ENCODE data around the gene RNF11. TPM values are rescaled to one million over a fixed set of nuclear protein-coding genes. Genes with fewer than 3 reads are reported as not detected.

Gene RNF11
- polyA plus RNA-seq, 3 donors: 25.3 to 30.4 (median 28.4) TPM

DNA sequence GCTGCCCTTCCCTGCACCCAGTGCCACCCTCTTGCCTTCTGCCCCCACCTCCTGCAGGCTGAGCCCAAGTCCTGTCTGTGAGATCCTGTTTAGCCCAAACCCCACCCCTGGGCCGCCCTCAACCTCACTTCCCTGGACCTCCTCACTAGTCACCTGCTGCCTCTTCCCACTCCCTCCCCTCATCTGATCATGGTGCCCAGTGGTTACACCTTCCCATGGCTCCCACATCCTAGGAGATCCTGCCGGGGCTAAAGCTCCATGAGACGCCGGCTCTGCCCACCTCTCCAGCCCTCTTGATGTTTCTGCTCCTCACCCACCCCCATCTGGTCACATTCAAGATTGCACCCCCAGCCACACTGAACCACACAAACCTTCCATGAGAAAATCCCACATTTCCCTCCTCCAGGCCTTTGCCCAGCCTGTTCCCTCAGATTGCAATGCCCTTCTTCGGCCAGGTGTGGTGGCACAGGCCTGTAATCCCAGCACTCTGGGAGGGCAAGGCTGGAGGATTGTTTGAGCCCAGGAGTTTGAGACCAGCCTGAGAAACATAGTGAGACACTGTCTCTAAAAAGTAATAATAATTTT is 77.3 kb downstream of the RNF11 start:
- TF ChIP-seq, protein P1, sequence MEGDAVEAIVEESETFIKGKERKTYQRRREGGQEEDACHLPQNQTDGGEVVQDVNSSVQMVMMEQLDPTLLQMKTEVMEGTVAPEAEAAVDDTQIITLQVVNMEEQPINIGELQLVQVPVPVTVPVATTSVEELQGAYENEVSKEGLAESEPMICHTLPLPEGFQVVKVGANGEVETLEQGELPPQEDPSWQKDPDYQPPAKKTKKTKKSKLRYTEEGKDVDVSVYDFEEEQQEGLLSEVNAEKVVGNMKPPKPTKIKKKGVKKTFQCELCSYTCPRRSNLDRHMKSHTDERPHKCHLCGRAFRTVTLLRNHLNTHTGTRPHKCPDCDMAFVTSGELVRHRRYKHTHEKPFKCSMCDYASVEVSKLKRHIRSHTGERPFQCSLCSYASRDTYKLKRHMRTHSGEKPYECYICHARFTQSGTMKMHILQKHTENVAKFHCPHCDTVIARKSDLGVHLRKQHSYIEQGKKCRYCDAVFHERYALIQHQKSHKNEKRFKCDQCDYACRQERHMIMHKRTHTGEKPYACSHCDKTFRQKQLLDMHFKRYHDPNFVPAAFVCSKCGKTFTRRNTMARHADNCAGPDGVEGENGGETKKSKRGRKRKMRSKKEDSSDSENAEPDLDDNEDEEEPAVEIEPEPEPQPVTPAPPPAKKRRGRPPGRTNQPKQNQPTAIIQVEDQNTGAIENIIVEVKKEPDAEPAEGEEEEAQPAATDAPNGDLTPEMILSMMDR (IDR thresholded peaks at IDR 0.05): no peak
- H2AFZ ChIP-seq (ENCODE audit: insufficient read depth, low read depth, low read length, poor library complexity, severe bottlenecking): peak overlapping the region; percentile 79
- WGBS (ENCODE audit: insufficient coverage): 89% methylated on average over 4 of the region's 5 CpGs
- no peak overlapping the region for H3K27ac Mint-ChIP-seq
- peaks cover 23% of the 10 kb centered on the region for H3K4me1 Mint-ChIP-seq
- peaks cover 10 to 18% of the 10 kb centered on the region in 2 donors for H3K4me1 ChIP-seq (ENCODE audit: control insufficient read depth in 1 of 2, insufficient read depth in 2 of 2, low read length in 2 of 2)
- H3K36me3 Mint-ChIP-seq: no peaks in the 10 kb centered on the region
- H3K27ac ChIP-seq (ENCODE audit: low read depth in 1 of 2, low read length in 2 of 2): no peak overlapping the region
- H3K9ac ChIP-seq (ENCODE audit: insufficient read depth, low read length, poor library complexity, severe bottlenecking): no peak overlapping the region
- peaks cover 0 to 5% (median 2%) of the 10 kb centered on the region in 3 donors for H3K27me3 Mint-ChIP-seq (ENCODE audit: low read depth in 3 of 3)
- no peaks in the 10 kb centered on the region for H3K36me3 ChIP-seq (replicated peaks in 1 of 2; ENCODE audit: control insufficient read depth in 1 of 2, insufficient read depth in 2 of 2, low read length in 2 of 2)
- H3K9me3 ChIP-seq (replicated peaks in 1 of 2; ENCODE audit: control insufficient read depth in 1 of 2, insufficient read depth in 1 of 2, low read length in 2 of 2): no peaks in the 10 kb centered on the region
- no peak overlapping the region for H3K4me3 ChIP-seq (replicated peaks in 1 of 3; ENCODE audit: low read depth in 2 of 3, low read length in 3 of 3)
- H3K9me3 Mint-ChIP-seq: peaks cover 0 to 2% (median 0%) of the 10 kb centered on the region in 7 donors
- no peaks in the 10 kb centered on the region for H3K27me3 ChIP-seq (ENCODE audit: control insufficient read depth in 2 of 2, insufficient read depth in 2 of 2, low read length in 2 of 2)
- no peak overlapping the region for H3K4me2 ChIP-seq (replicated peaks; ENCODE audit: extremely low read depth, low read length, poor library complexity, severe bottlenecking)
- H3K4me3 Mint-ChIP-seq: no peak overlapping the region
- DNase-seq: no peak
- intact Hi-C loops (cut with micrococcal nuclease): no loop called here
- H3K79me2 ChIP-seq (ENCODE audit: insufficient read depth, low read length): no peaks in the 10 kb centered on the region
- H4K20me1 ChIP-seq (ENCODE audit: insufficient read depth, low read length): no peaks in the 10 kb centered on the region

DNA sequence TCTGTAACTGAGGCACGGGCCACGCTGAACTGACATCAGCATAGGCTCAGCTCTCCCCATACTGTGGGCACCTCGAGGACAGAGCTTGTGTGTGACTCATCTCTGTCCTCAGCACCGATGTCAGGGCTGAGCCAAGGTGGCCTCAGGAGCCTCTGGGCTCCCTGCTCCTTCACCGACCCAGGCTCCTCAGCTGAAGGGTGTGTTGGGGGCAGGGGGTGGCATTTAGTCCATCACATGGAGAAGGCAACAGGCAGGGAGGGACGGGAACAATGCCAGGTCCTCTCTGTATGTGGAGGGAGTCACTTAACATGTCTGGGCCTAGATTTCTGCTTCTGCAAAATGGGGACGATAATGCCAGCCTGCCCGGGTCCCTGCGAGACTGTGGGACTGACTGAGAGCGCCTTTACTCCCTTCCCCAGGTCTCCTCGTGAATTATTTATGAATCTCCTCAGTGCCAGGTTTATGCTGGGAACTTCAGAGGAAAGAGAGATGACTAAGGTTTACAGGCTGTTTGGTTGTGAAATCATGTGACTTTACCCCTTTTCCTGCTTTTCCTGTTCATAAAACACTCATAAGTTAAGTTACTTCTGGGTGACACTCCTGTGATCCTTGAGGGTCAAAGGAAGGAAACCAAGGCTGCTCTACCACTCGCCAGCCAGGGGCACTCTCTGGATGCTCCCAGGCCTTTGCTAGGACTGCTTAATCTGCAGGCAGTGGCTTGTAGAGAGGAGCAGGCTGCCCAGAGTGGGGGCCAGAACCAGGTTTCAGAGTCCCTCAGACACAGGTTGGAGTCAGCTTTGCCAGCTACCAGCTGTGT is 78.1 kb downstream of the RNF11 start:
- H3K4me2 ChIP-seq (replicated peaks; ENCODE audit: extremely low read depth, low read length, poor library complexity, severe bottlenecking): no peak overlapping the region
- H3K27me3 Mint-ChIP-seq (ENCODE audit: low read depth in 3 of 3): peaks cover 0 to 5% (median 2%) of the 10 kb centered on the region in 3 donors

More for the DNA sequence above, 78.1 kb downstream of the RNF11 start:
- no peaks in the 10 kb centered on the region for H3K27me3 ChIP-seq (ENCODE audit: control insufficient read depth in 2 of 2, insufficient read depth in 2 of 2, low read length in 2 of 2)
- H3K36me3 ChIP-seq (replicated peaks in 1 of 2; ENCODE audit: control insufficient read depth in 1 of 2, insufficient read depth in 2 of 2, low read length in 2 of 2): no peaks in the 10 kb centered on the region
- H3K4me3 ChIP-seq (replicated peaks in 1 of 3; ENCODE audit: low read depth in 2 of 3, low read length in 3 of 3): no peak overlapping the region
- WGBS (ENCODE audit: insufficient coverage): 35% methylated on average over 8 of the region's 12 CpGs
- Mint-ChIP-seq H3K4me1 (peaks cover 23% of the 10 kb centered on the region), H3K36me3 (no peaks in the 10 kb centered on the region), H3K4me3 (no peak overlapping the region), H3K27ac (peak overlapping the region in 1 of 7 donors; percentile 39), H3K9me3 (peaks cover 0 to 2% (median 0%) of the 10 kb centered on the region in 7 donors)
- peak overlapping the region; percentile 79 for H2AFZ ChIP-seq (ENCODE audit: insufficient read depth, low read depth, low read length, poor library complexity, severe bottlenecking)
- peak in 2 of 3 donors; percentile 8 to 54 for DNase-seq
- intact Hi-C loops (cut with micrococcal nuclease): no loop called here
- H3K79me2 ChIP-seq (ENCODE audit: insufficient read depth, low read length): no peaks in the 10 kb centered on the region
- H3K27ac ChIP-seq (ENCODE audit: low read depth in 1 of 2, low read length in 2 of 2): no peak overlapping the region
- H3K4me1 ChIP-seq (ENCODE audit: control insufficient read depth in 1 of 2, insufficient read depth in 2 of 2, low read length in 2 of 2): peaks cover 10 to 18% of the 10 kb centered on the region in 2 donors
- H3K9ac ChIP-seq (ENCODE audit: insufficient read depth, low read length, poor library complexity, severe bottlenecking): no peak overlapping the region
- TF ChIP-seq, protein P1 (IDR thresholded peaks at IDR 0.05): no peak
- H3K9me3 ChIP-seq (replicated peaks in 1 of 2; ENCODE audit: control insufficient read depth in 1 of 2, insufficient read depth in 1 of 2, low read length in 2 of 2): no peaks in the 10 kb centered on the region
- H4K20me1 ChIP-seq (ENCODE audit: insufficient read depth, low read length): no peaks in the 10 kb centered on the region
